ENCODE results near the gene ADAM12. TPM values are rescaled to one million over a fixed set of nuclear protein-coding genes. Genes with fewer than 3 reads are reported as not detected.

ADAM12 gene
- total RNA-seq, 1 donor from 2014 or later, result 8.0 TPM

GRCh38 chr10:126081841-126082466, 306.3 kb downstream of the ADAM12 start:
- H3K9ac ChIP-seq, result no peak overlapping the region
- no peak overlapping the region for H2AFZ ChIP-seq (replicated peaks)
- TF ChIP-seq CTCF (IDR thresholded peaks at IDR 0.05), result no peak
- no peak for TF ChIP-seq EZH2 (IDR thresholded peaks at IDR 0.05)
- no peak for TF ChIP-seq EZH2phosphoT487 (IDR thresholded peaks at IDR 0.05)
- H3K4me3 ChIP-seq, result no peak overlapping the region
- H3K9me3 ChIP-seq (ENCODE audit: low read depth), result no peaks in the 10 kb centered on the region
- no peaks in the 10 kb centered on the region for H4K20me1 ChIP-seq (ENCODE audit: low read depth)
- H3K79me2 ChIP-seq (ENCODE audit: low read depth), result no peaks in the 10 kb centered on the region
- no peak for DNase-seq (ENCODE audit: low spot score)
- Mint-ChIP-seq H3K27ac (peak overlapping the region; percentile 4), H3K36me3 (no peaks in the 10 kb centered on the region), H3K4me1 (peaks cover 36% of the 10 kb centered on the region), H3K27me3 (ENCODE audit: insufficient read depth, low read depth) (peaks cover 6% of the 10 kb centered on the region), H3K9me3 (peaks cover 3% of the 10 kb centered on the region), H3K4me3 (no peak overlapping the region)
- no peaks in the 10 kb centered on the region for H3F3A ChIP-seq (ENCODE audit: low read depth)
- no peaks in the 10 kb centered on the region for H3K36me3 ChIP-seq
- no peaks in the 10 kb centered on the region for H3K27me3 ChIP-seq
- H3K27ac ChIP-seq, result no peak overlapping the region
- peaks cover 5% of the 10 kb centered on the region for H3K4me1 ChIP-seq
- H3K4me2 ChIP-seq, result no peak overlapping the region

GRCh38 chr10:126080879-126081411, 307.3 kb downstream of the ADAM12 start:
- H4K20me1 ChIP-seq (ENCODE audit: low read depth), result no peaks in the 10 kb centered on the region
- H3K27ac ChIP-seq, result no peak overlapping the region
- Mint-ChIP-seq H3K4me1 (peaks cover 35% of the 10 kb centered on the region), H3K36me3 (no peaks in the 10 kb centered on the region), H3K9me3 (peaks cover 5% of the 10 kb centered on the region), H3K4me3 (peak overlapping the region; percentile 62), H3K27me3 (ENCODE audit: insufficient read depth, low read depth) (peaks cover 9% of the 10 kb centered on the region), H3K27ac (peak overlapping the region; percentile 43)
- H3K9me3 ChIP-seq (ENCODE audit: low read depth), result no peaks in the 10 kb centered on the region
- DNase-seq (ENCODE audit: low spot score), result no peak
- no peaks in the 10 kb centered on the region for H3K27me3 ChIP-seq
- H3K36me3 ChIP-seq, result no peaks in the 10 kb centered on the region
- no peaks in the 10 kb centered on the region for H3F3A ChIP-seq (ENCODE audit: low read depth)
- TF ChIP-seq EZH2phosphoT487 (IDR thresholded peaks at IDR 0.05), result no peak
- TF ChIP-seq CTCF (IDR thresholded peaks at IDR 0.05), result no peak
- no peak for TF ChIP-seq EZH2 (IDR thresholded peaks at IDR 0.05)
- H3K4me1 ChIP-seq, result peaks cover 5% of the 10 kb centered on the region
- H3K4me2 ChIP-seq, result no peak overlapping the region
- no peak overlapping the region for H3K9ac ChIP-seq
- H3K4me3 ChIP-seq, result no peak overlapping the region
- no peak overlapping the region for H2AFZ ChIP-seq (replicated peaks)
- H3K79me2 ChIP-seq (ENCODE audit: low read depth), result no peaks in the 10 kb centered on the region

- Histone ChIP-seq H3K9me3 (ENCODE audit: low read depth) (no peaks in the 10 kb centered on the region), H2AFZ (replicated peaks) (no peak overlapping the region), H3K4me3 (no peak overlapping the region), H3F3A (ENCODE audit: low read depth) (no peaks in the 10 kb centered on the region), H3K79me2 (ENCODE audit: low read depth) (no peaks in the 10 kb centered on the region), H4K20me1 (ENCODE audit: low read depth) (no peaks in the 10 kb centered on the region), H3K9ac (no peak overlapping the region), H3K4me1 (peaks cover 5% of the 10 kb centered on the region), H3K36me3 (no peaks in the 10 kb centered on the region), H3K4me2 (no peak overlapping the region), H3K27ac (no peak overlapping the region), H3K27me3 (no peaks in the 10 kb centered on the region)
- Mint-ChIP-seq H3K4me1 (peaks cover 32% of the 10 kb centered on the region), H3K36me3 (no peaks in the 10 kb centered on the region), H3K9me3 (peaks cover 6% of the 10 kb centered on the region), H3K4me3 (no peak overlapping the region), H3K27me3 (ENCODE audit: insufficient read depth, low read depth) (peaks cover 7% of the 10 kb centered on the region), H3K27ac (no peak overlapping the region)
- no peak for DNase-seq (ENCODE audit: low spot score)
- TF ChIP-seq EZH2phosphoT487 (IDR thresholded peaks at IDR 0.05) (no peak), CTCF (IDR thresholded peaks at IDR 0.05) (no peak), EZH2 (IDR thresholded peaks at IDR 0.05) (no peak)
Observed at GRCh38 chr10:126080291-126080825, 307.9 kb downstream of the ADAM12 start.
